GM11168 (cell line): ENCODE measurements around the gene KRT75.

Source experiments
- in situ Hi-C: fragments of 300-500 bp; cut with MboI; formaldehyde crosslinking; loops from one replicate; pipeline ENCODE4 v1.12.0; 2022; ENCODE audit warnings: low sequenced_read_pairs; ENCODE audit not compliant: unreplicated experiment

KRT75 gene

GRCh38 chr12:52441320-52441911, 7.2 kb upstream of the KRT75 start:
- in situ Hi-C loops: no loop called here

GRCh38 chr12:52440821-52441319, 6.7 kb upstream of the KRT75 start:
- in situ Hi-C loops: no loop called here

DNA sequence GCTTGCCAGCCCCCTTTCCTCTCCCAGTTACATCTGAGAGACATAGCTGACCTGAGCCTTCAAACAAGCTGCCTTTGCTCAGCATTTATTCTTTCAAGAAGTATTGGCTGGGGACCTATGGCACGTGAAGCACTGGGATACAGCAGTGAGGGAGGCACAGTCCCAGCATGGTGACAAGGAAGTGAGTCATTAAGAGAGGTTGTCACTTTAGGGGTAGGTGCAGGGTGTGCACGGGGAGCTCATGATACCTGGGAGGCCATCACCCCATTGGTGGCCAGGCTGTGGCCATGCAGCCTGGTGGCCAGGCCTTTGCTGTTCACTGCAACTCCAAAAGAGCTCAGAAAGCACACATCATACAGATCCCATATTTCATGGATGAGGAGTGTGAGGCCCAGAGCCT, 5.7 kb upstream of the KRT75 start:
- in situ Hi-C loops: no loop called here

- in situ Hi-C loops: no loop called here
Measured at GRCh38 chr12:52439420-52439819, 5.2 kb upstream of the KRT75 start.

DNA sequence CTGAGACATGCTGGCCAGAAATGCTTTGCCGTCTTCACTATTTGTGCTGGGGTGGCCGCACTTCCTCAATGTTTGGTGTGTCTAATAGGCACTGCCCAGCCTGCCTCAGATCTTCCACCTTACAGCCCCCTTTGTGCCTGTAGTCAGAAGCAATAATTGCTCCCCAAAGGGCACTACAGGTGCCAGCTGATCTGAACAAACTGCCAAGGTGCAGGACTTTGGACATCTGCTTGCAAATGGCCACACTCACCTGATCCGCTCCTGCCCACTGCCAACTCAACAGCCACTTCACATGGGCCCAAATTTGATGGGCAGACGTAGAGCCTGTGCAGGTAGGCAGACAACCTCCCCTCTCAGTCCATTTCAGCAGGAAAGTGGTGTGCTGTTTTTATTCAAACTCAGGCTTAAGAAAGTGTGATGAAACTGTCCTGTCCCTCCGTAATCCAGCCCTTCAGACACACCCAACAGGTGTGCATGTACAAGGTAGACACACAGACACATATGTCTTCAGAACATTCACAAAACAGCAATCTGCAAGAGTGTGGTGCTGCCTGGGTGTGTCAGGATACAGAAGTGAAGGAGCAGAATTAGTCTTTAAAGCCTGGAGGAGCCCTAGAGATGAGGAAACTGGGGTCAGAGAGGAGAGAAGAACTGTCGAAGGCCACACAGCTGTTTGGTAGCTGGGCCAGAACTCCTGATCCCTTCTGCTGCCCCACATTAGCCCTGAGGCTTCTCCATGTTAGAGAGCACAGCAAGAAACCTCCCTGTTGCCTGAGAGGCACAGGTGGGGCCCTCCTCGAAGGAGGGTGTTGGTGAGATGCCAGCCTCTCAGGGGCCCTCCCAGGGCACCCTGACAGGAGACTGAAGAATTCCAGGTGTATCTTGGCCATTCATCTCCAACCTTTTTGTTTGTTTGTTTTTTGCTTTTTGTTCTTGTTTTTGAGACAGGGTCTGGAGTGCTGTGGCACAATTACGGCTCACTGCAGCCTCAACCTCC, 4.4 kb upstream of the KRT75 start:
- in situ Hi-C loops: no loop called here

DNA sequence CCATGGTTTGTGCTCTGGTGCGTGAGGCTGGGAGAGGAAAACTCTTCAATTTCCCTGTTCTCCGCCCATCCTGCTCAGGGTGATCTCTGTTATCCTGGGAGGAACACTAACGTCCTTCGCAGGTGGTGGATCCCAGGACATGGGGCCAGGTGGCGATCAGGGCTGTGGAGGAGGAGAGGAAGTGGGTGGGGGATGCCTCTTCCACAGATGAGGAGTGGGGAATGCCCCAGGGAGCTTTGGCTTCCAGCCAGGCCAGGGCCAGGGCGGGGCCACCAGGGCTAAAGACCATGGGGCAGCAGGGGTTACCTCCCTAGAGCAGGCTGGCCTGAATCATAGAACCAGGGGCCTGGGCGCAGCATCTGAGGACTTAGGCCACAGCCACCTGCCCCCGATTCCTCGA, 3.3 kb upstream of the KRT75 start:
- in situ Hi-C loops: no loop called here

GRCh38 chr12:52436828-52437474, 2.8 kb upstream of the KRT75 start:
- in situ Hi-C loops: no loop called here

- in situ Hi-C loops: no loop called here
Measured at GRCh38 chr12:52436000-52436827, 2.0 kb upstream of the KRT75 start.

- in situ Hi-C loops: no loop called here
Measured at GRCh38 chr12:52435659-52435999, 1.5 kb upstream of the KRT75 start.

DNA sequence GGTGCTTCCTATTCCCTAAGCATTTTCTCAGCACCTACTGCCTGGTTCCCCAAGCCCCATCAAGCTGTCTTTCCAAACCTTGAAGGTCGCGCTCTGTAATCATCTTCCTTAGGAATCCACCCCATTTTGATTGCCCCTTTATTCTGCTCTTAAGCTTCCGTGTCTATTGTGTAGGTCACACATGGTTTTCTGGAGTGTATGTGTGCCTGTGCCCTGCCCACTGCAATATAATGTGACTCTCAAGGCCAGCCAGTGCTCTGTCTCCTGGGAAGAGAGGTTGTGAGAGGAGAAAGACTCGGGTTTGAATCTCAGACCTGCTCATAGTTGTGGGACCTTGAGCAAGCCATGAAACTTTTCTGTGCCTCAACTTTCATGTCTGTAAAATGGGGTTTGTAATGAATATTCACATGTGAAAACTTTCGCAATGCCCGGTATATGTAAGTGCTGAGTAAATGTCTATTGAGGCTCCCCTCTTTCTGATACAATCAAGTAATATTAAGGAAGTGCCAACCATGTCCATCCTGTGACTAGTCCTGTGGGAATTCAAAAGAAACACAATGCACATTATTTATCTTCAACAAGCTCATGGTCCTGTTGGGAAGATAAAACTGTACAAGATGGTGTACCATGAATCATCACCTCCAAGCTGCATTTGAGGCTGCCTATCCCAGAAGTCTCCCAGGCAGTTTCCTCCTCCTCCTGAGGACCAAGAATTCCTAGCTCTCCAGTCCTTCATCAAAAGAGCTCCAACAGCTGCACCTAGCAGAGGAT, 774 bp upstream of the KRT75 start:
- in situ Hi-C loops: no loop called here

DNA sequence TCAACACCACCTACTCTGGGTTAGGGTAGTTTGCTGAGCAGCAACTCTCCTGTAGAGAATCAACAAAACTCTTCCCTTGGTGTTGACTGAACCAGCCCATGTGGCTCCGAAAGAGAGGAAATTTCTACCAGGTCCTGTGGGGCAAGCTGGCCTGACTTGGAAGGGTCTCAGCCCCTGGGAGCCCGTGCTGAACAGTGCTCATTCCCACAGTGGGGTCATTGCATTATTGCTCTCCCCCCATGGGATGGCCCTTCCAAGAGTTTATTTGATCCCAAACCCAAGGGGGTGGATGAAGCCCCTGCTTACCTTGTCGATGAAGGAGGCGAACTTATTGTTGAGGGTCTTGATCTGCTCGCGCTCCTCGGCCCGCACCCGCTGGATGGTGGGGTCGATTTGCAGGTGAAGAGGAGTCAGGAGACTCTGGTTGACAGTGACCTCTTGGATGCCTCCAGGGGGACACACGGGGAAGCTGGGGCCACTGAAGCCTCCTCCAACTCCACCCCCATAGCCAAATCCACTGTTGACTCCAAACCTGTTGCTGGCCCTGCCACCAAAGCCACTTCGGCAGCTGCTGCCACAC, 580 bp downstream of the KRT75 start:
- in situ Hi-C loops: no loop called here

- in situ Hi-C loops: no loop called here
Measured at GRCh38 chr12:52432559-52433207, 1.5 kb downstream of the KRT75 start.

DNA sequence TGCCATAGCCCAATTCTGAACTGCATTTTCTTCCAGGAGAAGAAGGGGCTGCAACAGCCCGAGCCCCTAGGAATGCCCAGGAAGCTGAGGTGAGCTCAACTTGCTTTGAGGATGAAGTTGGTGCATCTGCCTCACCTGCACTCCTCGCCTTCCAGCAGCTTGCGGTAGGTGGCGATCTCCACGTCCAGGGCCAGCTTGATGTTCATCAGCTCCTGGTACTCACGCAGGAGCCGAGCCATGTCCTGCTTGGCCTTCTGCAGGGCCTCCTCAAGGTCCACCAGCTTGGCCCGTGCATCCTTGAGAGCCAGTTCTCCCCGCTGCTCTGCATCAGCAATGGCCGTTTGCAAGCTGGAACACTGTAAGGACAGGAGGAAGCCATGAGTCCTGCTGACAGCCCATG, 6.0 kb downstream of the KRT75 start:
- in situ Hi-C loops: no loop called here

DNA sequence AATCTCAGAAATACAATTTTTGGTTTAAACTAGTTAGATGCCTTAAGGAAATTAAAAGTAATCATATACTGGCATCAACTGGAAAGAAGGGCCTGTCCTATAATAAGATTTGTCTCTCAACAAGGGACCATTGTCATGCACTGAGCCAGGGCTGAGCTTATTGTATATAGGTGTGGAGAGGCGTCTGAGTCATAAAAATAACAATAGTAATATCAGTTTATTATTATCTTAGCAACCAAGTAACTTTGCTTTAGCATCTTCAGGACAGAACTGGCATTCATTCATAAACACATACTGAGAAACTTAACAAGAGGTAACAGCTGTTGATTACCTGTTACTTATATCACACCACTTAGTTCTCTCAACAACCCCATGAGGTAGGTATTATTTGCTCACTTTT, 7.1 kb downstream of the KRT75 start:
- in situ Hi-C loops: no loop called here

- in situ Hi-C loops: no loop called here
Measured at GRCh38 chr12:52426034-52426433, 8.1 kb downstream of the KRT75 start.

- in situ Hi-C loops: no loop called here
Measured at GRCh38 chr12:52425466-52425865, 8.7 kb downstream of the KRT75 start.

DNA sequence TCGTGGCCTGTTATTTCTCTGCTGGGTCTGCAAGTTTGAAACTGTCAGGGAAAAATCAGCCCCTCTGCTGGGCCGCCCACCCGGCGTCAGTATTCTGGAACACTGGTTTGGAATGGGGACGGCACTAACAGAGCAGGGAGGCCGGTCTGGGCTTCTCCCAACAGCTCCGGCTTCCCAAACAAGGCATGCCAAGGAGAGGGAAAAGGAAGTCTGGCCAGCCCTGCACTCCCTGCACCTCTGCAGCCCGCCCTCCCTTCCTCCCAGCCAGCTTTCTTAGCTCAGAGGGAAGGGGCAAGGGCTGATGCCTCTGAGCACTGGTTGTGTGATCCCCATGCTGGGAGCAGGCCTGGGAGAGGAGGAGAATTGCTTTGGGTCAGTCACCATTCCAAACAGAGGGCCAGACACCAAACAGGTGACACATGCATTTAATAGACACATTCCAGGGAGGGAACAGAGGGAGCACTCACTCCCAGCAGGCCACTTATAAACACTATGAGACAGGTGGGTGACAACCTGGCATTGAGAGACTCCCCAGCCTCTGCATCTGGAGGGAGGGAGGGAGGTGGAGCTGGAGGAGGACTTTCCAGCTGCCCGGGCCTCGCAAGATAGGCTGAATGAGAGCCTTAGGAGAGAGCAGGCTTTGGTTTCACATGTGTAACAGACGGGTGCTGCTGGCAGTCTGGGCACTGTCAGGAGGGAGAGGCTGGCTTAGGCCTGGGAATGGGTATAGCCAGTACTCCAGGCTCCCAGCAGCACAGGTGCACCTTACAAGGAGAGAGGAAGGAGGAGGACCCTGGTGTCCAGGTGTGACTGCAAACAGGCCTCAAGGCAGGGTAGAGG, 10.3 kb downstream of the KRT75 start:
- in situ Hi-C loops: no loop called here

DNA sequence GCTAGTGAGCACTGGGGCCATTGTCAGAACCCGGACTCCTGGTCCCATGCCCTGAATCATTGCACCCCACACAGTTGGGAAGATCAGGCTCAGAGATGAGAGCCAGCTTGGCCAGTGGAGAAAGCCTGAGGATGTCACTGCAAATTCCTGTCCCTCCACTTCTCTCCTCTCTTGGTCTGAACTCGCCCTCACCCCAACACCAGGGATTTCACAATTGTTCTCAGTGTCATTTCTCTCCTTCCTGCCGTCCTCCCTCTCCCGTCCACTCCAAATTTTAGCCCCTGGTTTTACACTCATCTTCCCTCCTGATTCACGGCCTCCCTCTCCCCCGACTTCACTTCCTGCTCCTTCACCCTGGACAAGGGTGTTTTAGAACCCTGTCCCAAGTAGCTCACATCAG, 11.1 kb downstream of the KRT75 start:
- in situ Hi-C loops: no loop called here
